Glutamatergic neuron (in vitro differentiated cells): ENCODE measurements around the gene MAPRE2. TPM values are rescaled to one million over a fixed set of nuclear protein-coding genes. Genes with fewer than 3 reads are reported as not detected.

Source experiments
- DNase-seq: peaks from one replicate; pipeline ENCODE4 v3.0.0; 2022
- H3K27ac Mint-ChIP-seq: one replicate; pipeline ENCODE4 v1.8.0; 2020; ENCODE audit warnings: mild to moderate bottlenecking, mixed read lengths, inconsistent platforms; ENCODE audit not compliant: unreplicated experiment
- H3K27me3 Mint-ChIP-seq: one replicate; pipeline ENCODE4 v1.8.0; 2020; ENCODE audit warnings: mild to moderate bottlenecking, moderate library complexity, mixed read lengths, inconsistent platforms; ENCODE audit not compliant: unreplicated experiment
- H3K36me3 Mint-ChIP-seq: one replicate; pipeline ENCODE4 v1.8.0; 2020; ENCODE audit warnings: mild to moderate bottlenecking, mixed read lengths, inconsistent platforms; ENCODE audit not compliant: unreplicated experiment
- H3K4me1 Mint-ChIP-seq: one replicate; pipeline ENCODE4 v1.8.0; 2020; ENCODE audit warnings: mild to moderate bottlenecking, low read depth, mixed read lengths, inconsistent platforms; ENCODE audit not compliant: unreplicated experiment
- H3K4me3 Mint-ChIP-seq: one replicate; pipeline ENCODE4 v1.8.0; 2020; ENCODE audit warnings: mild to moderate bottlenecking, mixed read lengths, inconsistent platforms; ENCODE audit not compliant: unreplicated experiment
- H3K9me3 Mint-ChIP-seq: one replicate; pipeline ENCODE4 v1.8.0; 2020; ENCODE audit warnings: mild to moderate bottlenecking, moderate library complexity, mixed read lengths, inconsistent platforms; ENCODE audit not compliant: unreplicated experiment
- CTCF ChIP-seq: fragments of 200-600 bp; sonication (generic); IDR thresholded peaks from one replicate; pipeline ENCODE4 v1.5.0; 2021; ENCODE audit not compliant: partially characterized antibody, unreplicated experiment
- total RNA-seq: library from RNA; stranded (reverse); fragmentation: NEBNext Ultra II Directional; extraction: Animal tissue kit (Norgen Biotek cat#: 25700); gene quantifications from one replicate; pipeline ENCODE4 v1.2.1, GENCODE V29; 2021; ENCODE audit not compliant: unreplicated experiment

MAPRE2 gene
- total RNA-seq, 1 donor from 2014 or later = 127 TPM

- Mint-ChIP-seq H3K4me1 (no peaks in the 10 kb centered on the region), H3K27ac (no peak overlapping the region), H3K27me3 (no peaks in the 10 kb centered on the region), H3K9me3 (no peaks in the 10 kb centered on the region), H3K36me3 (peaks cover 5% of the 10 kb centered on the region), H3K4me3 (no peak overlapping the region)
- no peak for TF ChIP-seq CTCF
- DNase-seq = no peak
Measured at GRCh38 chr18:35172009-35172408, 130.8 kb downstream of the MAPRE2 start.

GRCh38 chr18:35172451-35173035 is 131.3 kb downstream of the MAPRE2 start:
- TF ChIP-seq CTCF = no peak
- Mint-ChIP-seq H3K36me3 (peaks cover 5% of the 10 kb centered on the region), H3K27ac (no peak overlapping the region), H3K4me3 (no peak overlapping the region), H3K9me3 (no peaks in the 10 kb centered on the region), H3K27me3 (no peaks in the 10 kb centered on the region), H3K4me1 (no peaks in the 10 kb centered on the region)
- no peak for DNase-seq

GRCh38 chr18:35174093-35174731 is 133.0 kb downstream of the MAPRE2 start:
- no peak for DNase-seq
- Mint-ChIP-seq H3K27me3 (no peaks in the 10 kb centered on the region), H3K27ac (no peak overlapping the region), H3K4me3 (no peak overlapping the region), H3K9me3 (no peaks in the 10 kb centered on the region), H3K36me3 (peaks cover 5% of the 10 kb centered on the region), H3K4me1 (no peaks in the 10 kb centered on the region)
- no peak for TF ChIP-seq CTCF

- no peaks in the 10 kb centered on the region for H3K27me3 Mint-ChIP-seq
- H3K4me1 Mint-ChIP-seq = no peaks in the 10 kb centered on the region
- peaks cover 5% of the 10 kb centered on the region for H3K36me3 Mint-ChIP-seq
- H3K27ac Mint-ChIP-seq = no peak overlapping the region
- H3K4me3 Mint-ChIP-seq = no peak overlapping the region
- no peak for DNase-seq
- no peak for TF ChIP-seq CTCF
- no peaks in the 10 kb centered on the region for H3K9me3 Mint-ChIP-seq
Measured at GRCh38 chr18:35174745-35175144, 133.5 kb downstream of the MAPRE2 start.

- TF ChIP-seq CTCF = no peak
- Mint-ChIP-seq H3K4me1 (no peaks in the 10 kb centered on the region), H3K27ac (no peak overlapping the region), H3K36me3 (peaks cover 5% of the 10 kb centered on the region), H3K4me3 (no peak overlapping the region), H3K9me3 (no peaks in the 10 kb centered on the region), H3K27me3 (no peaks in the 10 kb centered on the region)
- no peak for DNase-seq
Measured at GRCh38 chr18:35176925-35177324, 135.7 kb downstream of the MAPRE2 start.
